Omental fat pad (tissue), 4 donors: ENCODE measurements around the gene P3H4. TPM values are rescaled to one million over a fixed set of nuclear protein-coding genes. Genes with fewer than 3 reads are reported as not detected.
A peak's percentile ranks its signal among the peaks of the same experiment; 100 is the strongest.
"Not testable (repeated sequence)": the region's sequence is repeated elsewhere in the genome, so short reads cannot be mapped to it uniquely, and the experiment has no call there.

Experiments used
- ATAC-seq: fragments of 150-250 bp; one replicate; pipeline ENCODE4 v1.9.1; 2016; ENCODE audit warnings: mild to moderate bottlenecking, moderate library complexity; ENCODE audit not compliant: low FRiP score
- DNase-seq: peaks from one replicate; pipeline ENCODE4 v3.0.0-alpha.2; 2019; ENCODE audit warnings: low spot score
- total RNA-seq, 4 donors: library from RNA; depleted of rRNA; stranded (reverse); fragments of >200 nt; gene quantifications; one replicate each; pipeline ENCODE4 v1.1.0, GENCODE V29; 2016
- TF ChIP-seq, protein P1 (sequence below), 3 donors: fragments of 450-650 bp; IDR thresholded peaks; one replicate each; pipeline ENCODE4 v1.5.1; 2016 to 2017; ENCODE audit warnings: antibody characterized with exemption in 3 of 3, mild to moderate bottlenecking in 3 of 3, moderate library complexity in 2 of 3

The P3H4 gene, protein sequence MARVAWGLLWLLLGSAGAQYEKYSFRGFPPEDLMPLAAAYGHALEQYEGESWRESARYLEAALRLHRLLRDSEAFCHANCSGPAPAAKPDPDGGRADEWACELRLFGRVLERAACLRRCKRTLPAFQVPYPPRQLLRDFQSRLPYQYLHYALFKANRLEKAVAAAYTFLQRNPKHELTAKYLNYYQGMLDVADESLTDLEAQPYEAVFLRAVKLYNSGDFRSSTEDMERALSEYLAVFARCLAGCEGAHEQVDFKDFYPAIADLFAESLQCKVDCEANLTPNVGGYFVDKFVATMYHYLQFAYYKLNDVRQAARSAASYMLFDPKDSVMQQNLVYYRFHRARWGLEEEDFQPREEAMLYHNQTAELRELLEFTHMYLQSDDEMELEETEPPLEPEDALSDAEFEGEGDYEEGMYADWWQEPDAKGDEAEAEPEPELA
- 10 to 100 TPM in 2 of 4 donors, 1 to 10 TPM in 2; 6.6 to 15.6 (median 10.0) TPM for total RNA-seq

DNA sequence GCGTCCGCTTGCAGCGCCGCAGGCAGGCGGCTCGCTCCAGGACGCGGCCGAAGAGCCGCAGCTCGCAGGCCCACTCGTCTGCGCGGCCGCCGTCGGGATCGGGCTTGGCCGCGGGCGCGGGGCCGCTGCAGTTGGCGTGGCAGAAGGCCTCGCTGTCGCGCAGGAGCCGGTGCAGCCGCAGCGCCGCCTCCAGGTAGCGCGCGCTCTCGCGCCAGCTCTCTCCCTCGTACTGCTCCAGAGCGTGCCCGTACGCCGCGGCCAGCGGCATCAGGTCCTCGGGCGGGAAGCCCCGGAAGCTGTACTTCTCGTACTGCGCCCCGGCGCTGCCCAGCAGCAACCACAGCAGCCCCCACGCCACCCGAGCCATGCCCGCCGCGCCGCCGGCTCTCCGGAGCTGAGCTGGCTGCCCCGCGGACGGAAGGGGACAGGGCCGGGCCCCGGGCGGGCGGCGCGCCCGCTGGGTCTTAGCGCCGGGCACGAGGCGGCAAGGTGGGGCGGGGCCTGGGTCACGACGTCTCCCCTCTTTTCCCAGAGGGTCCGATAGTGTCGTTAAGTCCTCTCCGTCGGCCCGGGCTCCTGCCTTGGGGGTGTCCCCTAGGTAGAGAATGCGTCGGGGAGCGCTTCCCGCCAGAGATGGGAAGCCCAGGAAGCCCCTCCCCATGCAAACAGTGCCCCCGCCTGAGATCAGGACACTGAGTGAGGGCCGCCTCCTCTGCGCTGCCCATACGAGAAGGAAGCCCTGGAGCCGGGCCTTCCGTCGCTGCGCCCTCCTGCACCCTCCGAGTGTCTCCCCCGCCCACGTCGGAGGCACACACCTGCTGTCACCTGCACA, at the start of gene P3H4:
Gene P3H4 (minus strand): TSS at position 401 of the 832 bp plus-strand sequence. CDS start 34 bp downstream, at position 367.
- ATAC-seq (peak; percentile 80), DNase-seq (no peak)
- TF ChIP-seq, protein P1, sequence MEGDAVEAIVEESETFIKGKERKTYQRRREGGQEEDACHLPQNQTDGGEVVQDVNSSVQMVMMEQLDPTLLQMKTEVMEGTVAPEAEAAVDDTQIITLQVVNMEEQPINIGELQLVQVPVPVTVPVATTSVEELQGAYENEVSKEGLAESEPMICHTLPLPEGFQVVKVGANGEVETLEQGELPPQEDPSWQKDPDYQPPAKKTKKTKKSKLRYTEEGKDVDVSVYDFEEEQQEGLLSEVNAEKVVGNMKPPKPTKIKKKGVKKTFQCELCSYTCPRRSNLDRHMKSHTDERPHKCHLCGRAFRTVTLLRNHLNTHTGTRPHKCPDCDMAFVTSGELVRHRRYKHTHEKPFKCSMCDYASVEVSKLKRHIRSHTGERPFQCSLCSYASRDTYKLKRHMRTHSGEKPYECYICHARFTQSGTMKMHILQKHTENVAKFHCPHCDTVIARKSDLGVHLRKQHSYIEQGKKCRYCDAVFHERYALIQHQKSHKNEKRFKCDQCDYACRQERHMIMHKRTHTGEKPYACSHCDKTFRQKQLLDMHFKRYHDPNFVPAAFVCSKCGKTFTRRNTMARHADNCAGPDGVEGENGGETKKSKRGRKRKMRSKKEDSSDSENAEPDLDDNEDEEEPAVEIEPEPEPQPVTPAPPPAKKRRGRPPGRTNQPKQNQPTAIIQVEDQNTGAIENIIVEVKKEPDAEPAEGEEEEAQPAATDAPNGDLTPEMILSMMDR (IDR thresholded peaks at IDR 0.05): no peak

GRCh38 chr17:41860254-41860931, 48.6 kb upstream of the P3H4 start:
- ATAC-seq (no peak), DNase-seq (no peak)
- TF ChIP-seq, protein P1 (IDR thresholded peaks at IDR 0.05): no peak

DNA sequence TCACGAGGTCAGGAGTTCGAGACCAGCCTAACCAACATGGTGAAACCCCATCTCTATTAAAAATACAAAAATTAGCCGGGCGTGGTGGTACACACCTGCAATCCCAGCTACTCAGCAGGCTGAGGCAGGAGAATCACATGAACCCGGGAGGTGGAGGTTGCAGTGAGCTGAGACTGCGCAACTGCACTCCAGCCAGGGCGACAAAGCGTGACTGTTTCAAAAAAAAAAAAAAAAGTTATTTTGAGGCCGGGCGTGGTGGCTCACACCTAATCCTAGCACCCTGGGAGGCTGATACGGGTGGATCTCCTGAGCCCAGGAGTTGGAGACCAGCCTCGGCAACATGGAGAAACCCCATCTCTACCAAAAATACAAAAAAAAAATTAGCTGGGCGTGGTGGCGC, 39.6 kb upstream of the P3H4 start:
- ATAC-seq, DNase-seq: not testable (repeated sequence)

- TF ChIP-seq, protein P1 (IDR thresholded peaks at IDR 0.05): no peak
- DNase-seq (no peak), ATAC-seq (no peak)
These were observed 37.7 kb upstream of the P3H4 start for GRCh38 chr17:41849251-41849990.

- TF ChIP-seq, protein P1 (IDR thresholded peaks at IDR 0.05): no peak
- no peak for ATAC-seq
- DNase-seq: no peak
These were observed 37.0 kb upstream of the P3H4 start for GRCh38 chr17:41848788-41849187.

DNA sequence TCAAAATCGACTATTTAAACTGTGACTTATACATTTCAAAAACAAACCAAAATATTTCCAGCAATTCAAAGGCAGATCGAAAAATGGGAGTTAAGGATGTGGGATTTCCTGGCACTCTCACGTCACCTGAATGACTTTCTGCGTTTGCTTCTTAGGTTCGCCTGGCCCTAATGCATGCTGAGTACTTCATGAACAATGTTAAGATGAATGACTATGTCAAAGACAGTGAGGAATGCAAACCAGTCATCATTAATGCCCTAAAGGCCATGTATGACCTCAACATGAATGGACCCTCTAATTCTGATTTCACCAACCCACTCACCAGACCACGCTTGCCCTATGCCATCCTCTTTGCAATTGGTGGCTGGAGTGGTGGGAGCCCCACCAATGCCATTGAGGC, 33.2 kb upstream of the P3H4 start:
- ATAC-seq (no peak), DNase-seq (no peak)
- TF ChIP-seq, protein P1 (IDR thresholded peaks at IDR 0.05): no peak

- not testable (repeated sequence) for ATAC-seq, DNase-seq
These were observed 29.0 kb upstream of the P3H4 start for GRCh38 chr17:41840781-41841180.

DNA sequence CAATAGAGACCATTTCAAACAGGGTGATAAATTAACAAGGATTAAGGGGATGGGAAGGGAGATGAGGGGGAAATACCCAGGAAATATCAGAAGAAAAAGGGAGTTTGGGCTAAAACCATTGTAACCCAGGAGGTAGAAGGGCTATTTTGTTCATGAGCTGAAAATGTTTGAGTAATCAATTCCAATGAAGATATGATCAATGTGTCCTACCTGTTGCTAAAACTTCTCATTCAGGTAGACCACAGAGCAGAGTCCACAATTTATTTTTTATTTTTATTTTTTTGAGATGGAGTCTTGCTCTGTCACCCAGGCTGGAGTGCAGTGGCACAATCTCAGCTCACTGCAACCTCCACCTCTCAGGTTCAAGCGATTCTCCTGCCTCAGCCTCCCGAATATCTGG, 27.7 kb upstream of the P3H4 start:
- not testable (repeated sequence) for ATAC-seq, DNase-seq
